HG03342 (cell line): ENCODE measurements around the gene TINCR.
"Not testable (repeated sequence)": the region's sequence is repeated elsewhere in the genome, so short reads cannot be mapped to it uniquely, and the experiment has no call there.

Experiments
- ATAC-seq: cut with Tn5 transposase; IDR thresholded peaks from one replicate; pipeline ENCODE4 v1.9.1; 2021; ENCODE audit warnings: mild to moderate bottlenecking, moderate library complexity; ENCODE audit not compliant: unreplicated experiment

Gene TINCR

GRCh38 chr19:5561559-5561958, 6.2 kb downstream of the TINCR start:
- ATAC-seq, result no peak

GRCh38 chr19:5560156-5560555, 7.6 kb downstream of the TINCR start:
- no peak for ATAC-seq

- no peak for ATAC-seq
Observed at GRCh38 chr19:5559804-5560133, 8.0 kb downstream of the TINCR start.

- no peak for ATAC-seq
Observed at GRCh38 chr19:5558101-5558621, 9.6 kb downstream of the TINCR start.

GRCh38 chr19:5557691-5558090, 10.1 kb downstream of the TINCR start:
- no peak for ATAC-seq

GRCh38 chr19:5554828-5555227, 12.9 kb downstream of the TINCR start:
- ATAC-seq, result no peak

GRCh38 chr19:5553892-5554291, 13.9 kb downstream of the TINCR start:
- no peak for ATAC-seq

- ATAC-seq, result no peak
Observed at GRCh38 chr19:5547881-5548280, 19.9 kb downstream of the TINCR start.

- no peak for ATAC-seq
Observed at GRCh38 chr19:5545984-5546383, 21.8 kb downstream of the TINCR start.

- ATAC-seq, result no peak
Observed at GRCh38 chr19:5545051-5545450, 22.7 kb downstream of the TINCR start.

GRCh38 chr19:5542665-5543064, 25.1 kb downstream of the TINCR start:
- ATAC-seq, result no peak

- ATAC-seq, result no peak
Observed at GRCh38 chr19:5541456-5541855, 26.3 kb downstream of the TINCR start.

GRCh38 chr19:5540208-5540607, 27.5 kb downstream of the TINCR start:
- ATAC-seq, result no peak

GRCh38 chr19:5537870-5538269, 29.9 kb downstream of the TINCR start:
- no peak for ATAC-seq

- ATAC-seq, result not testable (repeated sequence)
Observed at GRCh38 chr19:5536982-5537579, 30.7 kb downstream of the TINCR start.

GRCh38 chr19:5536337-5536894, 31.3 kb downstream of the TINCR start:
- ATAC-seq, result no peak

GRCh38 chr19:5534787-5535586, 32.8 kb downstream of the TINCR start:
- ATAC-seq, result no peak

GRCh38 chr19:5533257-5533656, 34.5 kb downstream of the TINCR start:
- no peak for ATAC-seq

- no peak for ATAC-seq
Observed at GRCh38 chr19:5530701-5531100, 37.1 kb downstream of the TINCR start.

GRCh38 chr19:5526691-5527090, 41.1 kb downstream of the TINCR start:
- ATAC-seq, result no peak

GRCh38 chr19:5524081-5524480, 43.7 kb downstream of the TINCR start:
- no peak for ATAC-seq

GRCh38 chr19:5522106-5522505, 45.6 kb downstream of the TINCR start:
- no peak for ATAC-seq
